Measurements from ENCODE around the gene TRIM44.

The TRIM44 gene

DNA sequence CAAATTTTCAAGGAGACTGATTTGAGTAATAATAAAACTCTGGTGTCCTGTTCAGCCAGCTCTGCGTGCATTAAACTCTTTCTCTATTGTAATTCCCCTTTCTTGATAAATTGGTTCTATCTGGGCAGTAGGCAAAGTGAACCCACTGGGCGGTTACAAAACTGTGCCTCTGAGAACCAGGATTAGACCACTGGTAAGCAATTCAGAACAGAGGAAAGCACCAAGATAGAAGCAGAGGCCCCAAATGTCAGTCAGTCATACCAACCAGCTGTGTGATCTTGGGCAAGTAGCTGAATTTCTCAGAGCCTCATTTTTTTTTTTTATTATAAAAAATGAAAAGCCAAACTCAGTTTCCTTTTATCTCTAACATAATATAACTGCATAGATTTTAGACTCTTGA is 54.9 kb downstream of the TRIM44 start:
- DNase-seq (ENCODE audit: low spot score) = no peak

DNA sequence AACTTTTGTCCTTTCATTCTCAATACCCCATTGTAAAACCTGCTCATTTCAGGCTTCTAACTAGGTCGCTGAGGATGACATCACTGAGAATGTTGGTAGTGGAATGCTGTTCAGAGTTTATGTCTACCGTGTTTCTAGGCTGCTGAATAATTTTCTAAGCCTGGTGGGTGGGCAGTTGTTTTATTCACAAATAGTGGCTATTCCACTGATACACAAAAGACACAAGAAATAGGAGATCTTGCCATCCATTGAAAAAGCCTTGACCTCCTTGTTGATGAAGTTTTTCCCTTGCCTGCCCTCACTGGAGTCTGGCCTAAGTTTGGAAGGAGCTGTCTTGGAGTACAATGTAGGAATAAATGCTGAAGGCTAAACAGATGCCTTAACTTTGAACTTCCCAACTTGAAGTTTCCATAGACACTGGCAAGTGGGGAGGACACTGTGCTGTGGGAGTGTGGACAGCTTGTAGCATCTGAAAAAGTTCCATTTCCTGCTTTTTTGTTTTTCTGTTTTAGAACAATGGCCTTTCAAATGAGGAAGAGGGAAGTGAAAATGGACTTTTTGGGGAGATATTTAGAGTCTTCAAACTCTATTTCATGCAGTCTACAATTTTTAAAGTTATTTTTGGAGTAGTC is 59.2 kb downstream of the TRIM44 start:
- DNase-seq (ENCODE audit: low spot score) = no peak

DNA sequence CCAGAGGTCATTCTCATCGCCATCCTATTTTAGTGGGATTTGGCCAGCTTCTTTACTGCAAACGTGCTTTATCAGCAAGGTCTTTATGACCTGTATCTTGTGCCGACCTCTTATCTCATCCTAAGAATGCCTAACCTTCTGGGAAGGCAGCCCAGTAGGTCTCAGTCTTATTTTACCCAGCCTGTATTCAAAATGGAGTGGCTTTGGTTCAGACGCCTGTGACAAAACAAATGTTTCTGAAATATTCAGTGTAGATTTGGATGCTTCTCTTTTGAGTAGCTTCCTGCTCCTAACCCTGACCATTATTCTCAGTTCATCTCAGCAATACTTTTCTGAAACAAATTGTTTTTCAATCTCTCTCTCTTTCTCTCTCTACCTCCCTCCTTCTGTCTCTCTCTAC is 60.1 kb downstream of the TRIM44 start:
- DNase-seq (ENCODE audit: low spot score) = no peak

DNA sequence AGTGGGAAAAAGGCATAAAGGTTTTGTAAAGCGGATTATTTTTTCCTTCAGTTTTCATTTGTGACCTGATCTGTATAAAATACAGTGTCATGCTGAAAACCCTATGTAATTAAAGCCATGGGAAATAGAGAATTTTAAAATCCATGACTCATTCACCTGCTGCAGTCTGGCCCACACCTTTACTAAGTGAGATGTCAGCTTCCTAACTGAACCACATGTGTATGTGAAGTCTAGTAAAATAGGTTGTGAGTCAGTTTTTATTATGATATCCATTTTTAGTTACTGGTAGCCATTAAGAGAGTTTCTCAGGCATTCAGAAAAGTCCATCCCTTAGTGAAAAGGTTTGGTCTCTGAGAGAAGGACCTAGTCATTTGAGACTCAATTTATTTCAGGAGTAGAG is 60.9 kb downstream of the TRIM44 start:
- no peak for DNase-seq (ENCODE audit: low spot score)

DNA sequence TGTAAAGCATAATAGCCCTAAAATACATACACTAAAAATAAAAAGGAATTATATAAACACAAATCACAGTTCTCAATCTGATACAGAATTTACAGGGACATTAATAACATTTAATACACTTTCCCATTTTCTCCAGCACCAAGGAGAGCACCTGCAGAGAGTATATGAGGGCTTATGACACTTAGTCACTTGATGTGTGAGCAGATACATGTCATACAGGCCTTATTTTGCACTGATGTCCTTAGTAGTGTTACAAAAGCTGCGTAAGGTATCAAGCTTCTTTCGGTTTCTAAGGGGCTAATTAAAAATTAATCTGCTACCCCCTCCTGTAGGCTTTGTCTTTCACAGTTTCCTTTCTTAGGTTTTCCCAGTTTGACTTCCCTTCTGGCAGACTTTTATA is 61.3 kb downstream of the TRIM44 start:
- DNase-seq (ENCODE audit: low spot score) = no peak

DNA sequence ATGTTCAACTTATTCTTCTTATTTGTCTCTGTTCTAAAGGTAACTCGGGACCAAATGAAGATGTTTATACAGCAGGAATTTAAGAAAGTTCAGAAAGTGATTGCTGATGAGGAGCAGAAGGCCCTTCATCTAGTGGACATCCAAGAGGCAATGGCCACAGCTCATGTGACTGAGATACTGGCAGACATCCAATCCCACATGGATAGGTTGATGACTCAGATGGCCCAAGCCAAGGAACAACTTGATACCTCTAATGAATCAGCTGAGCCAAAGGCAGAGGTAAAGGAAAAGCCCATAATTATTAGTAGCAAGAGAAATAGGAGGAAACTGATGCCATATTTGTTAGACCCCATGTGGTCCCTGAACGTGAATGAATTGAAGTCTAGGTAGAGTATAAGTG is 63.3 kb downstream of the TRIM44 start:
- DNase-seq (ENCODE audit: low spot score) = no peak

DNA sequence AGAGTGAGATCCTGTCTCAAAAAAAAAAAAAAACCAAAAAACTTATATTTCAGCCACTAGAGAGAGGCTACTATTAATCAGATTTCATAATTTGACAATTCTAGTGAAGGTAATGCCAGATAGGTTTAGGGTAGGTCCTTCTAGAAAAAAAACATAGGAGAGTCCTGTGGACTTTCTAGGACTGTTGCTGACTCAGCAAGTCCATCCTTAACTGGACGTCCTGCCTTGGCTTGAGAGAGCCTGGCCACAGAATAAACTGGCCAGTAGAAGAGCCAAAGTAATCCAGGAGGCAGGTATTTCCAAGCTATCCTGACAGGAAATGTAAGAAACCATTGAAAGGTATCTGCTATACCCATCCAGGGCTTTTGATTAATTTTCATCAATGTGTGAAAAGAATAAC is 64.6 kb downstream of the TRIM44 start:
- no peak for DNase-seq (ENCODE audit: low spot score)

DNA sequence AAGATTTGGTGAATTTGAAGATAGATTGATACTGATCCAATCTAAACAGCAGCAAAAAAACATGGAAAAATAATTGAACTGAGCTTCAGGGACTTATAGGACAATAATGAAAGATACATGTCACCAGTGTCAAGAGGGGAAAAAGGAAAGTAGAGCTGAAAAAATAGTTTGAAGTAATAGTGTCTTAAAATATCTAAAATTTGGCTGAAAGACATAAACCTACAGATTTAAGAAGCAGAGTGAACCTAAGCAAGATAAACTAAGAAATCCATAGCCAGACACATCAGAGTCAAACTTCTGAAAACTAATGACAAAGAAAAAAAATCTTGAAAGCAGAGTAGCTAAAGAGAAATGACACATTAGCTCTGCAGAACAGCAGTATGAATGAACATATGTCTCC is 67.7 kb downstream of the TRIM44 start:
- no peak for DNase-seq (ENCODE audit: low spot score)

DNA sequence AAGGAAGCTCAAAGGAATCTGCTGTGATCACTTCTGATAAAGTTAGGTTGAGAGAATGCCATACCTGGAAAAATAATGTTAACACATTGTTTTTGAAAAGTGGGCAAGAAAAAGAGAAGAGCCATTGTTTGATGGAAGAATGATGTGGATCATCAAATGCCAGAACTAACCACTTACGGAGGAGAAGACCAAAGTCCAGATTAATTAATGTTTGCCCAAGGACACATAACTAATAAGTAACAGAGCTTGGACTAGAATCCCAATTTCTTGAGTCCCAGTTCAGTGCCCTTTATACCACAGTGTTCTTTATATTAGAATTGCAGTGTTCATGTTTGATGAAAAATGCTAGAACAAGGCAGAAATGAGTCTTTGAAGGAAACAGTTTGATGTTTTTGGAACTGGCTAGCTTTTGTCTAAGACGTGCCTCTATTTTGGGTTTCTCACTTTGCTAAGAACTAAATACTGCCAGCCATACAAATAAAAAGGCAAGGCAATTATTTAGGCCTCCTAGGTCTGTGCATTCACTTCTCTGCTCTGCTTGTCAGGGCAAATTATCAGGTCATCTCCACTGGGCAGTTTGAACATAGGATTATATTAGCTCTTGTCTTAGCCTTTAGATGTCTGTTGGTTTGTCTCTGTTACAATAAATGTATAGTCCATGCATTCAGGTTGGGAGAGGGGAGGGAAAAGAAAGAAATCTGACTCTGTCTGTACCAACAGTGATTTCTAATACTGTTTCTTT is 72.3 kb downstream of the TRIM44 start:
- DNase-seq (ENCODE audit: low spot score) = no peak

DNA sequence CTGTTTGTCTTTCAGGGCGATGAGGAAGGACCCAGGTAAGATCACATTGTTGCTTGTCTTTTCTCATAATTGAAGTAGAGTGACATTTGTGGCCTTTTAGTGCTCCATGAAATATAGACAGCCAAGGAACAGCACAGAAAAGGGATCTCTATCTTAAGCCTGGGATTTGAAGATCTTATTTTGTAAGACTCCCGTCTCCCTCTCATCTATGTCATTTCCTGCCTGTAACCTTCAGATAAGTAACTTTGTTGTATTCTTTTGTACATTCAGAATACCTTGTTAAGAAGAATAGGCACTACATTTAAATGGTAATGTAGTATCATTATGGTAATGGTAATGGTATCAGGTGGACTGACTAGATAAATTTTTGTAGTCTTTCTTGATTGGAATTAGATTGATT is 72.8 kb downstream of the TRIM44 start:
- DNase-seq (ENCODE audit: low spot score) = no peak

DNA sequence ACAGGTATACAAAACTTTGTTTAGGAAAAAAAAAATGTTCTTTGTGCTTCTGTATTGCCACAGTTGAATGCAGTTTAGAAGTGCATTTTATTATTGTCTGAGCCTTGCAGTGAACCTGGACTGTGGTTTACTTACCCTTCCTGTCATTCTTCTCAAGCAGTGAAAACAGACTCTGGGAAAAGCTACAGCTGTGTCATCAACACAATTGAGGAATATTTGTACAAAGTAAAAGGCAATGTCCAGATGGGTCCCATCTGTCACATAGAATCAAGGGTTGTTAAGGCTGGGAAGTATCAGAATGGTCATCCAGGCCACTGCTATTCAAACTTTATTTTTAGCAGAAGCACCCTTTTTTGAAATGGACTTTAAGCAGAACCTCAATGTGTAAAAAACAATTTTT is 73.3 kb downstream of the TRIM44 start:
- no peak for DNase-seq (ENCODE audit: low spot score)

DNA sequence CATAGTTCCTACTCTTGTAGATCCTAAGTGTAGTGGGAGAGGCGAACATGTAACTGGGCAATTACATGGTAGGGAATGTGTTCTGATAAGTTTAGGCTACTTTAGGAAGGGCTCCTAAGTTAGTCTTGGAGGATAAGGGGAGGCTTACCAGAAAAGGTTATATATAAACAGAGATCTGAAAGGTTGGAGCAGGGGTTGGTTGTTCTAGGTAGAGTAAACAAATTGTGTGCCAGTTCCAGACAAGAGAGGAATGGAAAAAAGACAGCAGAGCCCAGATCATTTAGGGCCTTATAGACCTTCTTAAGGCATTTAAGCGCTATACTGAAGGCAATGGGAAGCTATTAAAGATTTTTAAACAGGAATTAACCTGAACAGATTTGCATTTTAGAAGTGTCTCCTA is 74.4 kb downstream of the TRIM44 start:
- no peak for DNase-seq (ENCODE audit: low spot score)

DNA sequence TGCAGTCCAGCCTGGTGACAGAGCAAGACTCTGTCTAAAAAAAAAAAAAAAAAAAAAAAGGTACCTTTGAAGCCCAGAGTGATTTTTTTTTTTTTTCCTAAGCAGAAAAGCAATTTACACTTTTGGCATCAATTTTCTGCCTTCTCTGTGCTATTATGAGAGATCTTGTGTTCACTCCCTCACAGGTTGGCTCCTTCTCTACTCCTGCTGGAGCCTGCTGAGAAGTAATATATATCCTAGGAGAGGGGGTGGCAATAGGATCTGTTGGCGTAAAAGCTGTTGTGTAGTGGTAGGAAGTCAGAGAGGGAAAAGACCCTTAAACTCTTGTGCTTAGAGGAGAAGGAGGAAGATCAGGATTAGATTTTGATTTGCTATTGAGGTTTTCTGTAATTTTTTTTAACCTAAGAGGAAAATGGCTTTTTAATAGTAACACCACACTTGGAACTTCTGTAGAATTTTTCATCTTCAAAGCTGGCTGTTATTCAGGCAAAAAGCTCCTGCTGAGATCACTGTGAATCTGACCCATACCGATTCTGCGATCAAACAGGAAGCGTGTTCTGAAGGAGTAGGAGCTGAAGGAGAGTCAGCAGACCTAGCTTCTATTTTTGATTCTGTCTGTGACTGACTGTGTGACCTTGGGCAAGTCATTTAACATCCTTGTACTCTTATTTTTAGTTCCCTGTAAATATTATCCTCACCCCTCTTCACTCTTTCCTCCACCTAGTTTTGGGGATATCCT is 77.7 kb downstream of the TRIM44 start:
- no peak for DNase-seq (ENCODE audit: low spot score)

DNA sequence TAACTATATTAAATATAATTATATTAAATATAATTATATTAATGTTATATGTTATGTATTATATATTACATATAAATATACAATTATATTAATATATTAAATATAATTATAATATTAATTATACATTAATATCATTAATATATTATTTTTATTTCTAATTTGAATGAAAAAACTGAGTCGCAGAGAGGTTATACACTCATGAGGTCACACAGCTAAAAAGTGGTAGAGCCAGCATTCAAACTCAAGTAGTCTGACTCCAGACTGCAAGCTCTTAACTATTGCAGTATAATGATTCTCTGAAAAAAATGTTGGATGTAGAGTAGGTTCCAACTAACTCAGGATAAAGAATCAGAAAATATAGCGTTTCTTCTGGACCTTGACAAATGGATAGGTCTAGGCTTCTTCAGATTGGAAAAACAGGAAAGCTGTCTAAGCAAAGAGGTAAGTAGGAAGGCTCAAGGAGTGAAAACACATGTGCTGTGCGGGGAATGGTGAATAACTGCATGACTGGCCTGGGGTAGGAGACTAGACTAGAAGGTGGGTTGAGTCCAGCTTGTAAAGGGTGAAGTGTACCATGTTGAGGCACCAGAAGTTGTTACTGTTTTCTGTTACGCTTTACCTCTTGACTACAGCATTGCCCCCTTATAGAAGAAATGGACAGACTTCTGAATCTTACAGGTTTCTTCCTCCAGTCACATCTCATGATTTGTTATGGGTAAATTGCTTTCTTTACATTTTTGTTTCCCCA is 80.3 kb downstream of the TRIM44 start:
- no peak for DNase-seq (ENCODE audit: low spot score)

DNA sequence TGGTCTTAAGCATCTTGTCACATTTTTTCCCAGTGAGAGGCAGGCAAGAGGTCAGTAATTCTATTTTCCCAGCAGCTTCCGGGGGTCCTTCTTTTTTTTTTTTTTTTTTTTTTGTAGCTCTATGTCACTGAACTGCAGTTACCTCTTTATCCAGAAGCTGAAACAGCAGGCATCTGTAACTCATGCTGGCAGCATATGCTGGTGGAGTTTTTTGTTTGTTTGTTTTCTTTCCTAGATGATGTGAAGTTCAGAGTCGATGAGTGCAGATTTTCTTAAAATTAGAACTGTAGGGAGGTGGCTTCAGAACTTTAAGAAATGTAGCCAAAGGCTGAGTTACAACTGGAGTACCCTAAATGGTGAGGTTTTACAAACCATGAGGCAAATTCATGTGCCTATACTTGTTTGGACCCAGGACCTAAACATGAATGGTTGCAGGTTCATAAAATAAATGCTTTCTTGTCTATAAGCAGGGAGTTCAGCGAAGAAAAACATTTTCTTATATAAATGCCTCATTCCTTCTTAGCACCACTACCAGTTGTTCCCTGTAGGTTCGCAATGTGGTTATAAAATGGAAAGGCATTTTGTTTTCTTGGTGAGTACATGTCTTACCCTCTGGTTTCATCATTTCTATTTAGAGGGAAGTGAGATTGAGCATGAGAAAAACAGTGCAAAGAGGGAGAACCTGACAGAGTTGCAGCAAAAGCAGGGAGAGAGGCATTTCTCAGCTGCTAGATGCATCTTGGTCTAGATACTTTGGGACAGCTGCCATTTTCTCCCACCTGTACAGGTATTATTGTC is 84.0 kb downstream of the TRIM44 start:
- no peak for DNase-seq (ENCODE audit: low spot score)

DNA sequence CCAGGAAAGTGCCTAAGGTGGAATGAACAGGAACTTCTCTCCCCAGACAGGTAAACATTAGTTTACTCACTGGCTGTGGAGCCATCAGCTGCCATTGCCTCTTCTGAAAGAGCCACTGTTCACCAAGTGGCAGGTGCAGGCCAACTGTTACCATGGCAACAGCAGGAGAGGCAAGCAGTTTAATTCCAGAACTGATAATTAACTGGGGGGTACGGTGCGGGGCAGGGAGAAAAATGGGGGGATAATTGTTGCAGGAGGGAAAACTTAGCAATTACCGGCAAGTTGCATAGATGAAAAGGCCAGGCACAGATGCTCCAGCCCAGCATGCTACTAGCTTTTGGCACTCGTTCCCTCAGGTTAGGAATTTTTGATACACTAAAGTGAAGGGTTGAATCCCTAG is 85.1 kb downstream of the TRIM44 start:
- no peak for DNase-seq (ENCODE audit: low spot score)

DNA sequence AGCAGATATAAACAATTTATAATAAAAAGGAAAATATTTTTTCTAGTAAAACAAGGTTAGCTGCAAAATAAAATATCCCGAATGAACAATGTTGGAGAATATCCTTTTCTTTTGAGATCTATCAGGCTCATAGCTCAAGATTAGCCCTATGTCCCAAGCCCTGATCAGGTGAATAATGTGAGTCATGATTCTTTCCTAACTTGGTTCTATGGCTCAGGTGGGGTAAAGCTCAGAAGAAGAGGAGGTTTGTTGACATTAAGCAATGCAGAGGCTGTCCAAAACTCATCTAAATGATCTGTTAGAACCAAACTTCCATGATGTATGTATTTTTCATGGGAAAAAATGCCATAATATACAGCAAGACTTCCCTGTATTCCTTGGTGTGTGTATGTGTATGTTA is 86.1 kb downstream of the TRIM44 start:
- no peak for DNase-seq (ENCODE audit: low spot score)

DNA sequence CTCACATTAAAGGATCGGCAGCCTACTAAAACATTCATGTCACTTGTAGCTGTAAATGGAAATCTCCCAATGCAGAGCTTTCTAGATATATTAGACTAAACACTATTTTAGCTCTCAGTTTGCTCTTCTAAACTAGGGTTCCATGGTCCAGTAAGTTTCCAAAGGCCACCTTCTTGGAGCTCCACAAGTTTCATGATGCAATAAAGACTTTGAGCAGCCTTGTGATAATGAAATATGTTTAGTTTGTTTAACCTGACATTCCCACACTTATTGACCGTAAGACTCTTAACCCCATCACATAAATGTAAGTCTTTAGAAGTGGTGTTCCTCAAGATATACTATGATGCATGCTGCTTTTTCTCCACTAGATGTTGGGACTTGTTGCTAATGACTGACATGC is 87.7 kb downstream of the TRIM44 start:
- DNase-seq (ENCODE audit: low spot score) = no peak

DNA sequence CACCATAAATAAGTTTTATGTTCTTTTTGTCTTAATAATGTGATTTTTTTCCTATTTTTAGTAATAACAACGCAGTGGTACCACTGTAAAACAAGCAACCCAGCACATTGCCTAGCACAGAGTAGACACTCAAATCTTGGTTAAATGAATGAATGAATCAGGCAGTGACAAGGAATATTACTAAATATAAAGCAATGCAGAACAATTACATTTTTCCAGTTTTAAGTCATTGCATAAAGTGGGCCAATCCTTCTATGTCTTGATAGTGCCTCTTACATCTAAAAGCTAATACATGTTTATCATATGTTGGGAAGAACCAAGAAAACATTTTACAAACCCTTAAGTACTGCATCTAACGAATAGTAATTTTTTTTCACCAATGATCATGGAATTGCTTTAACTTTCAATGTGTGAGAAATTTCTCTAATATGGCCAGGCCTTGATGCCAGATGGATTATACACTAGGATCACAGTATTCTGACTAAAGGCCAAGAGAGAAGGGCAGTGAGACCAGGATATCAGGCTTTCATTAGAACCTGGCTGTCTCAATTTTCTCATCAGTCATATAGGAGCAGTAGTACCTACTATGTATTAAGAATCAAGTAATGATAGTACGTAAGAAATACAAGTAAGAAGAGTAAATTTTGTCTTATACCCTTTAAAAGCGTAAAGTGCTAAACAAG is 88.5 kb downstream of the TRIM44 start:
- DNase-seq (ENCODE audit: low spot score) = no peak

DNA sequence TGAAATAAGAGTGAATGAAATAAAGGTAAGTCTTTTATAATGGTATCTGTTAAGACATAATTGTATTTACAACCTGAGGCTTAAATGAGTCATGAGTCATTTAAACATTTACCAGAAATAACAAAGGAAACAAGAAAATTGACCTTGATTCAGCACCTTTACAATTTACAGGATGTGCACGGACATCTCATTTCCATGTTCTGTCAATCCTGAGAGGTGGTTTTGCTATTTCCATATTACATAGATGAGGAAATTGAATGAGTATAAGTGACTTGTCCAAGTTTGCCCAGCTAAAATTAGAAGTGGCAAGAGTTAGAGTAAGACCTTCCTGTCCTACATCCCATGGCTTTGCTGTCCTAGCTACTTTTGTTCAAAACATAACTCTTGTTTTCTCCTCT is 89.1 kb downstream of the TRIM44 start:
- DNase-seq (ENCODE audit: low spot score) = no peak

DNA sequence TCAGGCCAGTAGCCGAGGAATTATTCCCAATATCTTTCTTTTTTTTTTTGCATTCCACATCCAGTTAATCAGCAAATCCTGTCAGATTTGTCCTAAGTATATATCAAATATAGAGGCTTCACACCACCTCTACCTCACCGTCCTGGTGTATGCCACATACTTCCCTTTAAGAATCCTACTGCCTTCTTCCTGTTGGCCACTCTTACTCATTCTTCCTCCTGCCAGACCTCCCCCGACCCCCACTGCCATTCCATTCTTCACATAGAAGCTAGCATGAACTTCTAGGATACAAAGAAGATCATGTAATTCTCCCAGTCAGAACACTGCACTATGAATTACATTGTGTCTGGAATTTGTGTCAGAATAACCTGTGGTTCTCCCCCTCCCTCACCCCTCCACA is 89.5 kb downstream of the TRIM44 start:
- no peak for DNase-seq (ENCODE audit: low spot score)

All from CD4-positive, alpha-beta T cell treated with Interleukin-2 at 100 ng/mL for 4 hours (primary cell).